ENCODE measurements around the gene DISP2.

DISP2 gene

GRCh38 chr15:40392986-40393948, 35.2 kb downstream of the DISP2 start:
- DNase-seq (ENCODE audit: low read depth in 2 of 2), result peak in 1 of 2 experiments; percentile 7

- DNase-seq (ENCODE audit: low read depth in 2 of 2), result no peak
These were observed 39.8 kb downstream of the DISP2 start for GRCh38 chr15:40397688-40398412.

GRCh38 chr15:40398413-40398873, 40.4 kb downstream of the DISP2 start:
- no peak for DNase-seq (ENCODE audit: low read depth in 2 of 2)

GRCh38 chr15:40399370-40399769, 41.4 kb downstream of the DISP2 start:
- DNase-seq (ENCODE audit: low read depth in 2 of 2), result no peak

GRCh38 chr15:40405501-40406381, 47.7 kb downstream of the DISP2 start, which contains the start of gene IVD:
Gene IVD (plus strand): TSS chr15:40405795. CDS start chr15:40405828, 33 bp downstream.
- peak; percentile 82 to 86 for DNase-seq (ENCODE audit: low read depth in 2 of 2)

- no peak for DNase-seq (ENCODE audit: low read depth in 2 of 2)
These were observed 49.4 kb downstream of the DISP2 start for GRCh38 chr15:40407330-40407990.

- DNase-seq (ENCODE audit: low read depth in 2 of 2), result no peak
These were observed 51.3 kb downstream of the DISP2 start for GRCh38 chr15:40409366-40409765.

- DNase-seq (ENCODE audit: low read depth in 2 of 2), result no peak
These were observed 52.5 kb downstream of the DISP2 start for GRCh38 chr15:40410476-40410875.

- DNase-seq (ENCODE audit: low read depth in 2 of 2), result no peak
These were observed 54.2 kb downstream of the DISP2 start for GRCh38 chr15:40412095-40412759.

- DNase-seq (ENCODE audit: low read depth in 2 of 2), result no peak
These were observed 55.0 kb downstream of the DISP2 start for GRCh38 chr15:40413036-40413435.

- DNase-seq (ENCODE audit: low read depth in 2 of 2), result no peak
These were observed 56.8 kb downstream of the DISP2 start for GRCh38 chr15:40414816-40415215.

GRCh38 chr15:40415226-40415625, 57.2 kb downstream of the DISP2 start:
- DNase-seq (ENCODE audit: low read depth in 2 of 2), result no peak

- DNase-seq (ENCODE audit: low read depth in 2 of 2), result no peak
These were observed 58.0 kb downstream of the DISP2 start for GRCh38 chr15:40416056-40416455.

- no peak for DNase-seq (ENCODE audit: low read depth in 2 of 2)
These were observed 60.1 kb downstream of the DISP2 start for GRCh38 chr15:40418126-40418525.

- DNase-seq (ENCODE audit: low read depth in 2 of 2), result no peak
These were observed 62.2 kb downstream of the DISP2 start for GRCh38 chr15:40420071-40420713.

GRCh38 chr15:40420793-40421192, 62.8 kb downstream of the DISP2 start:
- no peak for DNase-seq (ENCODE audit: low read depth in 2 of 2)

GRCh38 chr15:40421246-40422157, 63.5 kb downstream of the DISP2 start:
- DNase-seq (ENCODE audit: low read depth in 2 of 2), result peak in 1 of 2 experiments; percentile 29

- no peak for DNase-seq (ENCODE audit: low read depth in 2 of 2)
These were observed 66.6 kb downstream of the DISP2 start for GRCh38 chr15:40424483-40425115.
